Non-pigmented ciliary epithelial cell (primary cell): ENCODE results near the gene SPIRE1.
"Not testable (repeated sequence)": the region's sequence is repeated elsewhere in the genome, so short reads cannot be mapped to it uniquely, and the experiment has no call there.

Experiments used
- DNase-seq: peaks from one replicate; pipeline ENCODE4 v3.0.0-alpha.2; 2010; ENCODE audit warnings: low read depth

SPIRE1 gene

DNA sequence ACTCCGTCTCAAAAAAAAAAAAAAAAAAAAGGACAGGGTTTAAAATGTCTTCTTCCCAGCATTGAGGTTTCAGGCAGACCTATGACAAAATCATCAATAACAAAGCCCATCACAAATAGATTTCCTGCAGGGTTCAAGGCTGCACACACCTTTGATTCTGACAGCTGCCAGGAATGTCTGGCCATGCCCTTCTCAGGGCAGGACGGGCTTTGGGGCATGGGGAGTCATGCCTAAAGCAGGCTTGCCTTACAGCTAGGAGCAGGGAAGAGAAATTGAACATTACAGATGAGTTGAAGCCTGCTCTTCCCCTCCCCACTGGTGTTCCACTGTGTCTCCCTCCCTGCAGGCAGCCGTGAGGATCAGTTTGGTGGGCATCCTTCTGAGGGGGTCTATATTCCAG lies 246.5 kb downstream of the SPIRE1 start:
- no peak for DNase-seq

DNA sequence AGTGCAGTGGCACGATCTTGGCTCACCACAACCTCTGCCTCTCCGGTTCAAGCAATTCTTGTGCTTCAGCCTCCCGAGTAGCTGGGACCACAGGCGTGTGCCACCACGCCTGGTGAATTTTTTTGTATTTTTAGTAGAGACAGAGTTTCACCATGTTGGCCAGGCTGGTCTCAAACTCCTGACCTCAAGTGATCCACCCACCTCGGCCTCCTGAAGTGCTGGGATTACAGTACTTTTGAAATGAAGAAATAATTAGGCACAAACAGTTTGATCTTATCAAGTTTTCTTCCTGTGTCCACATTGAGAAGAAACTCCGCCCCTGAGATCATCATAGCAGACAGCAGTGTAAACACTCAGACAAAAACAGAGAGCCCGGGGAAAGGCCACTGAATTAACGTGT lies 247.2 kb downstream of the SPIRE1 start:
- not testable (repeated sequence) for DNase-seq

DNA sequence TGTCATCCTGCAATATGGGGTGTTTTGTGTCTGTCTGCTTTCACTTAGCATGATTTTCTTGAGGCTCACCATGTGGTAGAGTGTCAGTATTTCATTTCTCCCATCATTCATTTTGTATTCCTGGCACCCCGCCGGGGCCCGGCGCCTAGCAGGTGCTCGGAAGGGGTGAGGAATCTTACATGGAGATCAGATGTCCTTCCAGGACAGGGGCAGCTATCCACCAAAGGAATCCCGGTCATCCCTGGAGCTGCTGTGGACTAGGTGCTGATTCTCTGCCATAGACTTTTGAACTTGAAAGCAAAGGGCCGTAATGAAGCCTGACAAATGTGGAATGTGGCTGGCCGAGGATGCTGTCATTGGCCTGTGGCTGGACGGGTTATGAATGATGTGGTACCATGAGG lies 247.8 kb downstream of the SPIRE1 start:
- no peak for DNase-seq

DNA sequence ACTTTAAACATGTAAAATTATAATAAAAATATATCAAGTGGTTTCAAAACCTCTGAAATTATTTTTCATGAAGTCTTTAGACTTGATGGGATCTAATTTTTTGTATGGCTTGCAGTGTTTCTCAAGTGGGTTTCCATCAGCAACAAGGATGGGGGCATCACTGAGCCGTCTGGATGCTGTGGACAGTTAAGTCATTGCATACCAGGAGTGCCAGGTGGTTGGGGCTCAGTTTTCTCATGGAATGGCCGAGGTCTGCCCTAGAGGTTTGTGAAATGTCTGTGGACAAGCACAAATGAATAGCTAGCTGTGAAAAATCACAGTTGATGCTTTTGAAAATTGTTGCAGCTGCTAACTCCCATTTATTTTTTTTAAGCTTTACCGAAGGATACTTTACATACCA lies 248.4 kb downstream of the SPIRE1 start:
- DNase-seq, result no peak

DNA sequence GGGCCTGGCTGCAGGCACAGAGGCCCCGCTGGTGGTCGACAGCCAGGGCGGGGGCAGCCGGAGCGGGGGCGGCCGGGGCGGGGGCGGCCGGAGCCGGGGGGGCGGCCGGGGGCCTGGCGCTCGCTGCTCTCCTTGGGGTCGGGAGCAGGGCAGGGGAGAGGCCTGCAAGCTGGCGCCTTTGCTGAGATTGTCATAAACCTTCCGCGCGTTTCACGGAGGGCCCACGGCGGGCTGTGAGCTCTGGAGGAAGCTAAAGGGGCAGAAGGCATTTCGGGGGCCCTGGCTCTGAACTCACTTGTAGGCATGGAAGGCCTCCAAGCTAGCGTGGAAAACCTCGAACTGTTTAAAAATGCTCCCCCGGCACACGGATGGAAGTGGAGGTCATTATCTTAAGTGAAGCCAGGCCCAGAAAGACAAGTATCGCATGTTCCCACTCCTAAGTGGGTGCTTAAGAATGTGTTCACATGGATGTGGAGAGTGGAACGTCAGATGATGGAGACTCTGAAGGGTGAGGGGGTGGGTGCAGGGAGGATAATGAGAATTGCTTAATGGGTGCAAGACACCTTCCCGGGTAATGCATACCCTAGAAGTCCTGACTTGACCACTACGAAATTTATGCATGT lies 249.5 kb downstream of the SPIRE1 start:
- no peak for DNase-seq

DNA sequence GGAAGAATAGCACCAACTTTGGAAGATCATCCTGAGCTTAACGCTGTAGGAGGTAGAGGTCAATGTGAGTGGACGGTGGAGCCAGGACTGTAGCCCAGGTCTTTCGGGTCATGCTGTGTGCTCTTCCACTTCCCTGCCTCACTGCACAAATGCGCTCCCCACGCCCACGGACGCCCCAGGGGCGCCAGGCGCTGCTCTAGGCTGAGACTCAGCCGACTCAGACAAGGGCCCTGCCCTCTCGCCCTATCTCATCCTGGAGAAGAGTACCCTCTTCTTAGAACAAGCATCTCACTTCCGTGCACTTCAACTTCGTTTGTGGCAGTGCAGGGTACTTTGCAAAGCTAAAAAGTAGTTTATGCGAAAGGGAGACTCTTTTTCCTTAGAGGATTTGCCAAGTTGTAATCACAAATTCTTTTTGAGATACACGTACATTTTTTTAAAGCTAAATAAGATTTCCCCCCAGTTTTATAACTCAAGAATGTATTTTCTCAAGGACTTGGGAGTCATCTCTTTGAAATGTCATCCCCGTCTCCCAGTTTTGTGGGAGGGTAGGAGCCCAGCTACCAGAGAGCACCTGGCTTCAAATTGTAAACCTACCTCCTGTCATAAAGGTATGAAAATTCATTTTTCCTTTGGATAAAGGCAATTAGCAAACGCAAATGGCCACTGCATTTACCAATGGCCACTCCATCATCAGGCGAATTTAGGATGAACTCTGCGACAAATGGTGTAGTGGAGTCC lies 251.4 kb downstream of the SPIRE1 start:
- no peak for DNase-seq

DNA sequence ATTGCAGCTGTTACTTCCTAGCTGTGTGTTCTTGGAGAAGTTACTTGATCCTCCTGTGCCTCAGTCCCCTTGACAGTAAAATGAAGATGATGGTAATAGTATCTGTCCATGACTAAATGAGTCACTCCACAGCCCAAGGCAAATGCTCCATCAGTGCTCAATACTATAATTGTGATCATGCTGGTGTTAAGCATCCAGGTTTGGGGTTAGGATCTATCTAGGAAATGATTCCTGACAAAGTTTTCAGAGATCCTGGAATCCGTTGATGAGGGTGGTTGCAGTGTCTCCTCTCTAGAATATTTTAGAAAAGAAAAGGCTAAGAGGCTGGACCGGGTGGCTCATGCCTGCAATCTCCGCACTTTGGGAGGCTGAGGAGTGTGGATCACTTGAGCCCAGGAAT lies 252.8 kb downstream of the SPIRE1 start:
- no peak for DNase-seq

DNA sequence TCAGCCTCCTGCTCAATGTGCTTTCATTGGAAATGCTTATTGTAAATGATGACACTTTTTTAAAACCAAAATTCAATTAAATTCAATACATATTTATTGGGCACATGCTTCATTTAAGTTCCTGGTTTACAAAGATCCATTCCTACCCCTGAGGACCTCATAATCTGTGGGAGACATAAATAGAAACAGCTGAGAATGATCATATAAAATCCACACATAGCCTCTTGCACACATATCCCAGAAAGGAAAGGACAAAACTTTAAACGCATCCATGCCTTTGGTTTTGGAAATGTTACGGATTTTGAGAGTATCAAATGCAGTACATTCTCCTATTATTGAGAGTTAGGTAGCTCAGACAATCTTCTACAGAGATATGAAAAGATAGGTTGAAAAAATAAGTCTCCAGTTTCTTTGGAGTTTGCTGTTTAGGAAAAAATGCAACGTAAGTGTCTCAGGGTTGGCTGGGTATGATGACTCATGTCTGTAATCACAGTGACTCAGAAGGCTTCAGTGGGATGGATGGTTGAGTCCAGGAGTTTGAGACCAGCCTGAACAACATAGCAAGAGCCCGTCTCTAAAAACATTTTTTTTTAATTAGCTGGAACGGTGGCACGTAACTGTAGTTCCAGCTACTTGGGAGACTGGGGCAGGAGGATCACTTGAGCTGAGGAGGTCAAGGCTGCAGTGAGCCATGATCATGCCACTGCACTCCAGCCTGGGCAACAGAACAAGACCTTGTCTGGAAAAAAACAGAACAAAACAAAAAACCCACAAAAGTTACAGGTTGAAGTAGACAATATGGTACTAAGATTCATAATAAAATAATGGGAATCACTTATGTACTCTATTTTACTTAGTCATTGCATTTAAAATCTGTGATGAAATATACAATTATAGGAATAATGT lies 254.1 kb downstream of the SPIRE1 start:
- DNase-seq, result peak; percentile 83

DNA sequence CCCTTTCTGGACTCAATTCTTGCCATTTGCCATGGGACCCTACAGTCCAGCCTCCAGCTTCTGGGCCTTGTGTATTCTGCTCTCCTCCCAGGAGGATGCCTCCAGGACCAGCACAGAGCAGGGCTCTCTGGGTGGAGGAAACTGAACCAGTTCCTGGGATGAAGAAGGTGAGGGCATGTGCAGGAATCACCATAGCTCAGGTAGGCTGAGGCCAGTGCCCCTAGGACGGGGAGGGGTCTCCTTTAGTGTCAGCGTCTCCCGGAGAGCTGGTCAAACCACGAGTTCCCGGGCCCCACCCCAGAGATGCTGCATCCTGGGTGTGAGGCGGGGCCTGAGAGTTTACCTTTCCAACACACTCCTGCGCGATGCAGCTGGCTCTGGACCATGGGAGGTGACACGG lies 256.0 kb downstream of the SPIRE1 start:
- DNase-seq, result no peak

DNA sequence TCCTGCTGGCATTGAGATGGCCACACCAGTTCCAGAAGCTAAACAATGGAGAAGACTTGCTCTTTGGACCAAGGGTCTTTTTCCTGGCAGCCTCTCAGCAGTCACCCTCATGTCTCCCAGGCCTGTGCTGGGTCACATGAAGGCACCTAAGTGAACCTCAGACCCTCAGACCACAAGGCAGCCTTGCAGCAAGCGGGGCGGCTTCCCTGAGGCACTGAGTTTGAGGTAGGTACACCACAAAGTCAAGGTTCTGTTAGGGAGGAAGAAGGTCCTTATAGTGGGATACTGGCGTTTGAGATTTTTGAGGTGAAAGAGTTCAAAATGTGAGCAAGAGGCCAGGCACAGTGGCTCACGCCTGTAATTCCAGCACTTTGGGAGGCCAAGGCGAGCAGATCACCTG lies 258.7 kb downstream of the SPIRE1 start:
- DNase-seq, result no peak

DNA sequence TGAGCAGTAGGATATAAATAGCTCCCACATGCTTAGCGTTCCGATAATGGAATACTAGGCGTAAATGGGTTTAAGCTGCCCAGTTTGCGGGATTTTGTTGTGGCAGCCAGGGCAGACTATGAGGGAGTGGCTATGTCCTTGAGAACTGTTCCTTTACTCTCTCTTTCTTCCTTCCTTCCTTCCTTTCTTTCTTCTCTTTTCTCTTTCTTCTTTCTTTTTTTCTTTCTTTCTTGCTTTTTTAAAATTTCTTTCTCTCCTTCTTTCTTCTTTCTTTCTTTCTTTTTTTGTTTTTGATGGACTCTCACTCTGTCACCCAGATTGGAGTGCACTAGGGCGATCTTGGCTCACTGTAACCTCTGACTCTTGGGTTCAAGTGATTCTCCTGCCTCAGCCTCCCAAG lies 259.3 kb downstream of the SPIRE1 start:
- no peak for DNase-seq

DNA sequence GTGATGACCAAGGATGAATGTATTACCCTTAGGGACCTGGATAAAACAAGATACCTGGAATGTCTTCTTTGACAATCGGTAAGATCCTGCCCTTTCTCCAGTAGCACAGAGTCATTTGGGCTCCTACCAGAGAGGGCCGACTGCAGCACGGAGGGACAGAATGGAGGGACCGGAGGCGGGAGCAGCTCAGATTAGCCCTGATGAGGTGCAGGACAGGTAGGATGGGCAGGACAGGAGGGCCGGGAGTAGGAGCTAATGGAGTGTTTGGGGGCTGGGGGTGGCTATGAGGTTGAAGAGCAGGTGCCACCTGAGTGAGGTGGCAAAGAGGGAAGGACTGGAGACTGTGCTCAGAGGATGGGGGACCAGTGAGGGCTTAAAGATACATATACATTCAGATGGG lies 260.1 kb downstream of the SPIRE1 start:
- no peak for DNase-seq

DNA sequence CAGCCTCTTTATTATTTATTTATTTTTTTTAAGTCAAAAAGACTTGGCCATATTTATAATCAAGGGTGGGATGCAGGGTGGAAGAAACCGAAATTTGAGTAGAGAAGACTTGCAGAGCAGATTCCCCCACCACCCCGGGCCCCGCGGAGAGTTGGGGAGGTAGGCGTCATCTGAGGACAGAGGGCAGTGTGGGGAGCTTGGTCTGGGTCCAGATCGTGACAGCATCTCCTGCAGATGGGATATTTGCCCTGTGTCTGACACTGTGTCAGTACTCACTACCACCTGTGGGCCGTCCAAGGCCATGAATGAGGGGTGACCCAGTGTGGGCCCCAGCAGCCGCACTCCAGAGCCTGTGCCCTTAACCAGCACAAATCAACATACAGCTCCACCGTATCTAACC lies 260.7 kb downstream of the SPIRE1 start:
- DNase-seq, result no peak
